GM13976 (cell line): ENCODE data around the gene RNU7-1.

Source experiments
- DNase-seq: peaks from one replicate; pipeline ENCODE4 v3.0.0; 2012; ENCODE audit warnings: low spot score
- in situ Hi-C: fragments of 300-500 bp; cut with MboI; formaldehyde crosslinking; loops from one replicate; pipeline ENCODE4 v1.12.0; 2022; ENCODE audit warnings: low sequenced_read_pairs, mixed read lengths, inconsistent platforms; ENCODE audit not compliant: unreplicated experiment
- TF ChIP-seq, protein P1 (sequence below): IDR thresholded peaks from 2 replicates; pipeline ENCODE4 v1.5.1; 2012; ENCODE audit warnings: borderline replicate concordance, mild to moderate bottlenecking; ENCODE audit not compliant: insufficient read depth; ENCODE audit errors: extremely low read depth, missing control alignments, control extremely low read depth

Gene RNU7-1

DNA sequence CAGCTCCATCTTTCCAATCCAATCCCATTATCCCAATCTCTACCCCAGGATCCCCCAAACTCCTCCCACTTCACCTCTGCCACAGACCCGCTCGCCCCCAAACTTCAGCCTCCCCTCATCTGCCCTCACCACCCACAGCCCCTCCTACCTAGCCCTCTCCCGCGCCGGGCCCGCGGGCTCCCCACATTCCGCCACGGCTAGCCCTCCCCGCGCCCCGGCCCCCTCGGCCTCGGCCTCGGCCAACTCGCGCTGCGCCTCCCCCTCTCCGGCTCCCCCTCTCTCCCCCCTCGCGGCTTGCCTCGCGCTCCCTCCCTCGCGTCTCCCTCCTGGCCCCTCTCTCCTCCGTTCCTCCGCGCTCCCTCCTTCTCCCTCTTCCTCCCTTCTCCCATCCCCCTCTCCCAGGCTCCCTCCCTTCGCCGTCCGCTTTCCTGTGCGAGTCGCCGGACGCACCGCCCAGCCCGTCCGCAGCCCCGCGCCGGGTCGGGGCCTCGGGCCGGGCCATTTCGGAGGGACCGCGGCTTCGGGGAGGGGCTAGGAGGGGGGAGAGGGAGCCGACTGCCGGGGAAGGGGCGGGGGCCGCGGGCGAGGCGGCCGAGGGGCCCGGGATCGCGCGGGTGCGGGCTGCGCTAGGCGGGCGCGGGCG is 16.1 kb upstream of the RNU7-1 start, which contains the start of gene ATN1:
Gene ATN1, plus strand, starts transcription at position 581 of the 643 bp plus-strand sequence. CDS start 6,043 bp downstream, outside the sequence.
- in situ Hi-C loops = loop anchor here (25.0 kb wide), 1 partner anchor 185 kb away; the partner anchor contains the start of gene C1RL
- TF ChIP-seq, protein P1, sequence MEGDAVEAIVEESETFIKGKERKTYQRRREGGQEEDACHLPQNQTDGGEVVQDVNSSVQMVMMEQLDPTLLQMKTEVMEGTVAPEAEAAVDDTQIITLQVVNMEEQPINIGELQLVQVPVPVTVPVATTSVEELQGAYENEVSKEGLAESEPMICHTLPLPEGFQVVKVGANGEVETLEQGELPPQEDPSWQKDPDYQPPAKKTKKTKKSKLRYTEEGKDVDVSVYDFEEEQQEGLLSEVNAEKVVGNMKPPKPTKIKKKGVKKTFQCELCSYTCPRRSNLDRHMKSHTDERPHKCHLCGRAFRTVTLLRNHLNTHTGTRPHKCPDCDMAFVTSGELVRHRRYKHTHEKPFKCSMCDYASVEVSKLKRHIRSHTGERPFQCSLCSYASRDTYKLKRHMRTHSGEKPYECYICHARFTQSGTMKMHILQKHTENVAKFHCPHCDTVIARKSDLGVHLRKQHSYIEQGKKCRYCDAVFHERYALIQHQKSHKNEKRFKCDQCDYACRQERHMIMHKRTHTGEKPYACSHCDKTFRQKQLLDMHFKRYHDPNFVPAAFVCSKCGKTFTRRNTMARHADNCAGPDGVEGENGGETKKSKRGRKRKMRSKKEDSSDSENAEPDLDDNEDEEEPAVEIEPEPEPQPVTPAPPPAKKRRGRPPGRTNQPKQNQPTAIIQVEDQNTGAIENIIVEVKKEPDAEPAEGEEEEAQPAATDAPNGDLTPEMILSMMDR = no peak
- peak; percentile 79 for DNase-seq

DNA sequence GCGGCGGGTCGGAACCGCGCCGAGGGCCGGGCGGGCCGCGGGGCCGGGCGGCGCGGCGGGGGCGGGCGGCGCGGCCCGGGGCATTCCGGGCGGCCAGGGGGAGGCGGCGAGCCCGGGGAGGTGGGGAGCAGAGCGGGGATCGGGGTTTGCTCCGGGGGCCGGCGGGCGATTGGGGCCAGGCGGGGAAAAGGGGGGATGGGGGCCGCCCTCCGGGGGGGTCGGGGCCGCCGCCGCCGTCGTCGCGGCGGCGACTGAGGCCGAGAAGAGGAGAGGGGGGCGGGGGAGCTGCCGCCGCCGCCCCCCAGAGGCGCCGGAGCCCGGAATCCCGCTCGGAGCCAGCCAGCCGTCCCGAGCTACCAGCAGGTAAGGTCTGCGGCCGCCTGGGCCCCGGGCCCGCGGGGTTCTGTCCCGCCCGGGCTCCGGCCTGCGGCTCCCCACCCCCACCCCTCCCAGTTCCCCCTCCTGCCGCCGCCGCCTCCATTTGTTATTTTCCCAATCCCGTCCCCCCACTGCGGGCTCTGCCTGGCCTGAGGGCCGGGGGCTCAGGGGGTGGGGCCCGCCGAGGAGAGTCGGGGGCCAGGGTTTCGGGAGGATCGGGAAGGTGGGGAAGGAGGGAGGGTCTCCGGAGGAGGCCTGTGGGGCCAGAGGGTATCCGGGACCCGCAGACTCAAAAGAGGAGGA is 15.5 kb upstream of the RNU7-1 start:
- TF ChIP-seq, protein P1 = no peak
- in situ Hi-C loops = loop anchor here (25.0 kb wide), 1 partner anchor 184 kb away; the partner anchor contains the start of gene C1RL
- peak; percentile 58 for DNase-seq

DNA sequence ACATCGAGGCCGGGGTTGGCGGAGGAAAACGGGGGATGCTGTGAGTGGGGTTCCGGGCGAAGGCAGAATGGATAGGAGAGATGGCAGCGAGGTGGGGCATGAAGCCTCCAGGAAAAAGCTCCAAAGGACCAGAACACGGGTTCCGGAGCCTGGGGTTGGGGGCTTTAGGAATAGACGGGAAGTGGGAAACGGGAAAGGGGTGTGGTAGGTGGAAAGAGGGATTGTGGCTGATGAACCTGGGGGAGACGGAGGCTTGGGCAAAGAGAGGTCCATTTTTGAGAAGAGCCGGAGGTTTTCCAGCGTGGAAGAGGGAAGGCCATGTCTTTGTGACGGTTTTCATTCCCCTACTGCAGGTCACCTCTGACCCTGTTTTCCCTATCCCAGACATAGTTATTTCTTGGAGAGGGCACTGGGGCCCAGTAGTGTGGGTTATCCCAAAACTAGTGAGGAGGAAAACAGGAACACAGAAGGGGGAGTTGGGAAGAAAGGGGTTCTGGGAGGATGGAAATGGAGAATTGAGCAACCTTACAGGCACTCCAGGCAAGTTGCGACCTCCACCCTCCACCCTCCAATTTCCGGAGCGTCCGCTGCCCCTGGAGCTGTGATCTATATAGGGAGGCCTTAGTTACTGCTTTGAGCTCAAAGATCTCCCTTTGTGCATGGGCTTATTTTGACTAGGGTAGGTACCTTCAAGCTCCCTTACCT is 14.8 kb upstream of the RNU7-1 start:
- TF ChIP-seq, protein P1 = no peak
- in situ Hi-C loops = loop anchor here (25.0 kb wide), 1 partner anchor 183 kb away; the partner anchor contains the start of gene C1RL
- no peak for DNase-seq

DNA sequence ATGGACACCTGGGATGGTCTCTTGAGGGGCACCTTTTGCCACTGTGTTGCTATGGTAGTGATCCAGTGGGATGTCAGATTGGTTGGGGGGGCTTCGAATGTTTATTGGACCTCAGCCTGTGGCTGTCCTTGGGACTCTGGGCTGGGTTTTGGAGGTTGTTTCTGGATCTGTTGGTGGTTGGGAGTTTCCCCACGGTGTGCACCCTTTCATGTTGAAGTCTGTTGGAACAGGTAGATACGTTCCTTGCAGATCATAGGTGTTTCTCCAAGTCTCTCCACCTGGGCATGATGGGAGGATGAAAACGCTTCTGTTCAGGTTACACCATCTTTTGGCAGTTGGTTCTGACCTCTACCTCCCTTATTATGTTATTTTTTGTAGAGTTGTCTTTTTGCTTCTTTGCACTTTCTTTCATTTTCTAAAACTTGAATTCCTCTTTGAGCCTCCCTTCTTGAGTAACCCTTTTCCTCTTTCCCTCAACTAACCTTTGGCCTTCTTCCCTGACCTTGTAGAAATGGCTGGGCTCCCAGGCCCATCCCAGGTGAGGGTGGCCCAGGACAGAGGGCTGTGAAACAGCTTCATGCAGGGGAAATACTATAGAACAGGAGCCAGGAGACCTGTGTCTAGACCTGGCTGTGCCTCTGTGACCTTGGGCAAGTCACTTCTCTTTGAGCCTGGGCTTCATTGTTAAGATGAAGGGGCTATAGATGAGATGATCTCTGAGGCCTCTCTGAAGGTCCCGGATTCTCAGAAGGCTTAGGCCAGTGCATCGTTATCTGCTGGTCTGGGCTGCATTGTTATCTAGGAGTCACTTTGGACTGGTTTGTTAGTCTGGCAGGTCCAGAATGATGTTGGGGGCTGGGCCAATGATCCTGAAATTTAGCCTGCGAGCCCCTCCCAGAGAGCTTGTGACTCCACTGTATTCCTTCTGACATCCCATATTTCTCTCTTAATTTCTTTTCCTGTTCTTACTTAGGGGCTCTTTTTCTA is 13.9 kb upstream of the RNU7-1 start:
- in situ Hi-C loops = loop anchor here (25.0 kb wide), 1 partner anchor 183 kb away; the partner anchor contains the start of gene C1RL
- no peak for DNase-seq
- TF ChIP-seq, protein P1 = no peak

DNA sequence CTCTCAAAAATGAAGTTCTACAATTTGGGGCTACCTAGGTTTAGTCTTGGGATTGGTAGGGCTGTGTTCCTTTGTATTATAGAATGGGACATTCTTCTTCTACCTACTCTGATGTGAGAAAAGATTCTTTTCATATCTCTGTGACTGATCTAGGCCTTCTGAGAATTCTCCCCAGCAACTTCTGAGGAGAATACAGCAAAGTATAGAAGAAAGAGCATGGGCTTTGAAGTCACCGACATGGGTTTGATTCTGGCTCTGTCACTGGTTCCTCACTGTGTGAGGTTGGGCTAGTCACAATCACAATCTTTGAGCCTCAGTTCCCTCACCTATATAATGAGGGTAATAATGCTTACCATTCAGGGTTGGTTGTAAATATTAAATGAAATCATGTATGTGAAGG is 10.8 kb upstream of the RNU7-1 start:
- DNase-seq = no peak
- in situ Hi-C loops = loop anchor here (25.0 kb wide), 1 partner anchor 180 kb away; the partner anchor contains the start of gene C1RL
- TF ChIP-seq, protein P1 = no peak
